ENCODE measurements around the gene RPS25.

DNA sequence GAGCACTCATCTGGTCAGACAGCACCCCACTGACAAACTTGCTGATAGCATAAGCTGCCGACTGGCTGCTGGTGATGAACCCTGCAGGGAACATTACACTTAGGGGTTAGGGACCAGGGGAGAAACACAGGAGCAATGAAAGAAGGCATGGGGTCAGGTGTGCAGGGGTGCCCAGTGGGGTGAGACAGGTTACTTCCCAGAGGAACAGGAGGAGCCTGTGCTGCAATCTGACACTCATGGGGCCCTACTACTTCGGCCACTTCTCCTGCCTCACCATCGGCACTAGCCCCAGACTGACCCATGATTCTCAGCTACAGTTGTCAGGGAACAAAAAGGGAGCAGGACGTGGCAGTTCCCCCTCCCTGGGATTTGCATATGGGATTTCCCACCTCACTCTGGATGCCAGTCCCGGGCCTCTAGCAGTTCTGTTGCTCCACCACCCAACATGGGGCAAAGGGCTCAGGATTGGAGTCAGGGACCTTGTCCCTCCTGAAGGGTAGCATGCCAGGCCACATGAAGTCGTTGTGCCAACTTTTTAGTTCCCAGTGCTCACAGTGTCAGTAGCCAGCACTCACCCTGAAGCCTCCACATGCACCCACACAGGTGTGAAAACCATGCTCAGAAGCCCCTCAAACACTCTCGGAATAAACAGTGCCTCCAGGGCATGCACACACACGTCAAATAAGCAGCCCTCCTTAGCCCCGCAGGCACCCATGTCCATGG is 10.4 kb upstream of the RPS25 start:
- TF ChIP-seq, protein P1, sequence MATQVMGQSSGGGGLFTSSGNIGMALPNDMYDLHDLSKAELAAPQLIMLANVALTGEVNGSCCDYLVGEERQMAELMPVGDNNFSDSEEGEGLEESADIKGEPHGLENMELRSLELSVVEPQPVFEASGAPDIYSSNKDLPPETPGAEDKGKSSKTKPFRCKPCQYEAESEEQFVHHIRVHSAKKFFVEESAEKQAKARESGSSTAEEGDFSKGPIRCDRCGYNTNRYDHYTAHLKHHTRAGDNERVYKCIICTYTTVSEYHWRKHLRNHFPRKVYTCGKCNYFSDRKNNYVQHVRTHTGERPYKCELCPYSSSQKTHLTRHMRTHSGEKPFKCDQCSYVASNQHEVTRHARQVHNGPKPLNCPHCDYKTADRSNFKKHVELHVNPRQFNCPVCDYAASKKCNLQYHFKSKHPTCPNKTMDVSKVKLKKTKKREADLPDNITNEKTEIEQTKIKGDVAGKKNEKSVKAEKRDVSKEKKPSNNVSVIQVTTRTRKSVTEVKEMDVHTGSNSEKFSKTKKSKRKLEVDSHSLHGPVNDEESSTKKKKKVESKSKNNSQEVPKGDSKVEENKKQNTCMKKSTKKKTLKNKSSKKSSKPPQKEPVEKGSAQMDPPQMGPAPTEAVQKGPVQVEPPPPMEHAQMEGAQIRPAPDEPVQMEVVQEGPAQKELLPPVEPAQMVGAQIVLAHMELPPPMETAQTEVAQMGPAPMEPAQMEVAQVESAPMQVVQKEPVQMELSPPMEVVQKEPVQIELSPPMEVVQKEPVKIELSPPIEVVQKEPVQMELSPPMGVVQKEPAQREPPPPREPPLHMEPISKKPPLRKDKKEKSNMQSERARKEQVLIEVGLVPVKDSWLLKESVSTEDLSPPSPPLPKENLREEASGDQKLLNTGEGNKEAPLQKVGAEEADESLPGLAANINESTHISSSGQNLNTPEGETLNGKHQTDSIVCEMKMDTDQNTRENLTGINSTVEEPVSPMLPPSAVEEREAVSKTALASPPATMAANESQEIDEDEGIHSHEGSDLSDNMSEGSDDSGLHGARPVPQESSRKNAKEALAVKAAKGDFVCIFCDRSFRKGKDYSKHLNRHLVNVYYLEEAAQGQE (IDR thresholded peaks at IDR 0.05; ENCODE audit: insufficient replicate concordance, low read depth), result no peak
- TF ChIP-seq, protein P2, sequence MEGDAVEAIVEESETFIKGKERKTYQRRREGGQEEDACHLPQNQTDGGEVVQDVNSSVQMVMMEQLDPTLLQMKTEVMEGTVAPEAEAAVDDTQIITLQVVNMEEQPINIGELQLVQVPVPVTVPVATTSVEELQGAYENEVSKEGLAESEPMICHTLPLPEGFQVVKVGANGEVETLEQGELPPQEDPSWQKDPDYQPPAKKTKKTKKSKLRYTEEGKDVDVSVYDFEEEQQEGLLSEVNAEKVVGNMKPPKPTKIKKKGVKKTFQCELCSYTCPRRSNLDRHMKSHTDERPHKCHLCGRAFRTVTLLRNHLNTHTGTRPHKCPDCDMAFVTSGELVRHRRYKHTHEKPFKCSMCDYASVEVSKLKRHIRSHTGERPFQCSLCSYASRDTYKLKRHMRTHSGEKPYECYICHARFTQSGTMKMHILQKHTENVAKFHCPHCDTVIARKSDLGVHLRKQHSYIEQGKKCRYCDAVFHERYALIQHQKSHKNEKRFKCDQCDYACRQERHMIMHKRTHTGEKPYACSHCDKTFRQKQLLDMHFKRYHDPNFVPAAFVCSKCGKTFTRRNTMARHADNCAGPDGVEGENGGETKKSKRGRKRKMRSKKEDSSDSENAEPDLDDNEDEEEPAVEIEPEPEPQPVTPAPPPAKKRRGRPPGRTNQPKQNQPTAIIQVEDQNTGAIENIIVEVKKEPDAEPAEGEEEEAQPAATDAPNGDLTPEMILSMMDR (IDR thresholded peaks at IDR 0.05; ENCODE audit: insufficient read depth, low read length), result no peak
- TF ChIP-seq POLR2AphosphoS5 (IDR thresholded peaks at IDR 0.05; ENCODE audit: low read depth) (no peak), GABPA (IDR thresholded peaks at IDR 0.05; ENCODE audit: low read depth) (no peak), SPI1 (IDR thresholded peaks at IDR 0.05; ENCODE audit: borderline replicate concordance, low read depth) (no peak)
